Ureter (tissue), 1 donor: Measurements from ENCODE around the gene ASB2. TPM values are rescaled to one million over a fixed set of nuclear protein-coding genes. Genes with fewer than 3 reads are reported as not detected.
A peak's percentile ranks its signal among the peaks of the same experiment; 100 is the strongest.

ENCODE experiments used
- DNase-seq: peaks from one replicate; pipeline ENCODE4 v3.0.0-alpha.2; 2020; ENCODE audit warnings: low spot score
- total RNA-seq: library from RNA; stranded (reverse); gene quantifications from one replicate; pipeline ENCODE4 v1.2.4, GENCODE V29; 2023
- donor health status: DM: yes; HTN: yes; CAD: no.

The ASB2 gene
- total RNA-seq = 35.1 TPM

DNA sequence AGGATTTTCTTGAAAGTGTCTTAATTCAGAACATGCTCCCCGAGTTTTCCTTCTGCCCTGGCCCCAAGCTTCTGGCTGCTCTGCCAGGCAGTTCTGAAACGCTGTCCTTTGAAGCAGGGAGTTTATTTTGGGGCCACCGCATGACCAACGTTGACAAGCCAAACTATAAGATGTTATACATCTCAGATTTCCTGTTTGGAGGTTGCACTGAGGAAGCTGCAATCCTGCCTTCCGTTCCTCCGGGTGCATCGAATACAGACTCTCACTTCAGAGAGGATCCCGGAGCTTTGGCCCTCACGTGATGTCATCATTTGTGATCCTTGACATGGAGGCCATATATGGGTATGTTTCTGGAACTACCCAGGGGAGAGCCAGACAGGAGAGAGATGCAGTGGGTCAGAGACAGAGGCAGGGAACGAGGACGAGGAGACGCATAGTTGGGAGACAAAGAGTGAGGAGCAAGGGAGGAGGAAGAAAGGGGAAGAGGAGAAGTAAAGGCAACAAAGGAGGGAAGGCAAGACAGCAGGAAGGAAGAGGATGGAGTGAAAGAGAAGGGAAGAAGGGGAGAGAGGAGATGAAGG, at the start of gene ASB2:
TSS of gene ASB2 (minus strand) at position 94 of the 581 bp plus-strand sequence. CDS start 12,031 bp downstream, outside the sequence.
- peak; percentile 67 for DNase-seq

- DNase-seq = no peak
Measured at GRCh38 chr14:94025720-94026119, 49.4 kb upstream of the ASB2 start.

DNA sequence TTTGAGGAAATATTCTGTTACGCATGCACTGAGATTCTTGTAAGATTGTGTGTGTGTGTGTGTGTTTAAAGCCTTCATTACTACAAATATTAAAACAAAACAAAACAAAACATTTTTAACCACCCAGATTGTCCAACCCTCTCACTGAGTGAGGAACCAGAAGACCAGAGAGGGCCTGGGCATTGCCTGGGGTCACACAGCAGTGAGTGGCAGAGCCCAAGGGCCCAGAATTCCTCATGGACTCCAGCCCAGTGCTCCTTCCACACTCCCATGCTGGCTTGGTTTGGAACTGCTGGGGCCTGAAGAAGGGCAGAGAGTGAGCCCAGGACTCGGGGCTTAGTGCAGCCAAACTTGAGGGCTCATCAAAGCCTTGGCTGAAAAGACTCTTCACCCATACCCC, 48.2 kb upstream of the ASB2 start:
- no peak for DNase-seq

GRCh38 chr14:94022532-94023411, 46.4 kb upstream of the ASB2 start:
- no peak for DNase-seq

- DNase-seq = no peak
Measured at GRCh38 chr14:94021416-94022157, 45.2 kb upstream of the ASB2 start.

- no peak for DNase-seq
Measured at GRCh38 chr14:94021001-94021400, 44.6 kb upstream of the ASB2 start.

GRCh38 chr14:94020267-94020666, 43.9 kb upstream of the ASB2 start:
- no peak for DNase-seq

DNA sequence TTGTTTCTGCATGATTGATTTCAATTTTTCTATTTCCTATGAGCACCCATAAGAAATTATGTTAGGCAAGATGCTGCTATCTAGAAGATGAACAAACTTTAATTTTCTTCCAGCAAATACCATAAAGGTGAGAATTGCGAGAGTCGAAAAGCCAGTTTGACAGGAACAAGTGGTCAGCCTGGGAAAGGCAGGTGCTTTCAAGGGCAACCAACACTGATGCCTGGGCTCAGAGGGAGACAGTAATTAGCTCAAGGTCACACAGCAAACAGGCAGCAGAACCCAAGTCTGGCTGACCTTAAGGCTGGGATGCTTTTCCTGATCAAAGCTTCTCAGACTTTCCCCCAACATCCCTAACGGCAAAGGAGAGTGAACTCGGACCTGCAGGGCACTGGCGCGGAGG, 43.0 kb upstream of the ASB2 start:
- DNase-seq = no peak

GRCh38 chr14:94018308-94018707, 41.9 kb upstream of the ASB2 start:
- DNase-seq = no peak

GRCh38 chr14:94016446-94016976, 40.1 kb upstream of the ASB2 start:
- DNase-seq = no peak

GRCh38 chr14:94015223-94015622, 38.9 kb upstream of the ASB2 start:
- no peak for DNase-seq

DNA sequence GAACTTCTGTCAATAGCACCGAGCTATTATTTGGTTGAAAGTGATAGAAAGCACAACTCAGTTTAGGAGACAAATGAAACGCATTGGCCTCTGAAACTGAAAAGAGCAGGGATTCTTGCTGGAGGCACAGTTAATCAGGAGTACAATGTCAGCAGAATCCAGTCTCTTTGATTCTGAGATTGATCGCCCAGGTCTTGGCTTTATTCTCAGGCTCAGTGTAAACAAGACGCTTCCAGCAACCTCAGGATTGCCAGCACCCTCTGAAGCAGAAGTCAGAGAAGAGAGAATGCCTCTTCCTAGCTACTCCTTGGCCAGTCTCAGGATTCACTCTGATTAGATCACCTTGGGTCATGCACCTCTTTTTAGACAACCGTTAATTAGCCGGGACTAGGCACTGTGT, 38.0 kb upstream of the ASB2 start:
- no peak for DNase-seq

- no peak for DNase-seq
Measured at GRCh38 chr14:94011795-94012194, 35.4 kb upstream of the ASB2 start.

GRCh38 chr14:94010625-94011024, 34.3 kb upstream of the ASB2 start:
- no peak for DNase-seq

GRCh38 chr14:94009767-94010166, 33.4 kb upstream of the ASB2 start:
- DNase-seq = no peak

DNA sequence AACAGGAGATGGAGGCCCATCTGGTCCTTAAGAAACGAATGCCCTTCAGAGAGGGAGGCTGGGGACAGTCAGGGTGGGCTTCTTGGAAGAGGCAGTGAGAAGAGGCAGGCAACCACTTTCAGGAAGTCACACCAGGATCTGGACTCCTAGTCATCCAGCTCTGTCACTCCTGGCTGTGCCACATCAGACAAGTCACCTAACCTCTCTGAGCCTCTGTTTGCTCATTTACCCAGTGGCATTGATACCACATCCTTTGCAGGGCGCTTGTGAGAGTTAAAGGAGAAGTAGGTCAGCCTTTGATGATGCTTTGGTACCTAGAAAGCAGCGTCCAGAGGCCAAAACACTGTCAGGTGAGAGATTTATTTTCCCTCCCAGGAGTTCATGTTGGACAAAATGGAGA, 31.9 kb upstream of the ASB2 start:
- DNase-seq = no peak

- DNase-seq = no peak
Measured at GRCh38 chr14:94005324-94006073, 29.1 kb upstream of the ASB2 start.

- DNase-seq = no peak
Measured at GRCh38 chr14:94004015-94004414, 27.6 kb upstream of the ASB2 start.

DNA sequence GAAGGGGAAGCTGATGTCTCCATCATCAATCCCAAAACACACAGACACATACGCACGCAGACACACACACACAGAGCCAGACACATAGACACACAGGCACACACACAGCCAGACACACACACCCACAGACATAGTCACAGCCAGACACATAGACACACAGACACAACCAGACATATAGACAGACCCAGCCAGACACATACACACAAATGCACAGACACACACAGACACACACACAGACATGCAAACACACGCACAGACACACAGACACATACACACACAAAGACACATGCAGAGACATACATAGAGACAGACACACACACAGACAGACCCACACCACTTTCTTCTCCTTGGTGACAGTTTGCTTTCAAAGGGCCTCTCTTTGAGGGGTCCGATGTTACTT, 27.0 kb upstream of the ASB2 start:
- no peak for DNase-seq

DNA sequence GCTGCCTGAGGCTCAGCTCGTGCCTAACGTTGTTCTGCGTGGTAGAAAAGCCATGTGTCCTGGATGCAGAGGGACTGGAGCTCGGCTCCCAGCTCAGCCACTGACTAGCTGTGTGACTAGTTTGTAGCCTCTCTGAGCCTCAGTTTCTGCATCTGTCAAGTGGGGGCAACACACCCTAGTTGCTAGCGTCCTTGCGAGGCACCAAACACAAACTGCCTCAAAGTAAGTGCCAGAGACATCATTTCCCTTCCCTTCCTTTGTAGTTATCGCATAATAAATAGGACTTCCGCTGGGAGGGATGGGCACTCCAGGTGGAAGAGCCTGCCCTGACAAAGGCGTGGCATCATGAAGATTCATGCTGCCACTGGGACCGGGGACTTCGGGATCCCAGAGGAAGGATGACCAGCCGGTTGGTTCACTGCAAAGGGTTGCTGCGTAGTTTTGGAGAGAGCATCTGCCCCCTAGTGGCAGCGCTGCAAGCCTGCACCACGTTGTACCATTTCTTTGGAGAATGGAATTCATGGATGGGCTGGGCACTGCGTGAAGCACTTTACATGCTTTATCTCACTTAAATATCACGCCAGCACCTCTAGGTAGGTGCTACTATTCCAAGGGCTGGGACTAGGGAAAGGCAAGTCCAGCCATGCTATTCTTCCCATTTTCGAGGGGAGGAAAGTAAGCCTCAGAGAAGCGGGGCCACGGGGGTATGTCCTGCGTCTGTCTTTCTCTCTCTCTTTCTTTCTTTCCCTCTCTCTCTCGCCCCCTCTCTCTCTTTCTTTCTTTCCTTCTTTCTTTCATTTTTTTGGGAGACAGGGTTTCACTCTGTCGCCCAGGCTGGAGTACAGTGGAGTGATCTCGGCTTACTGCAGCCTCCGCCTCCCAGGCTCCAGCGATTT, 25.4 kb upstream of the ASB2 start:
- peak; percentile 70 for DNase-seq

- no peak for DNase-seq
Measured at GRCh38 chr14:94001016-94001415, 24.6 kb upstream of the ASB2 start.
